ENCODE measurements around the gene PDGFRB.

The PDGFRB gene

DNA sequence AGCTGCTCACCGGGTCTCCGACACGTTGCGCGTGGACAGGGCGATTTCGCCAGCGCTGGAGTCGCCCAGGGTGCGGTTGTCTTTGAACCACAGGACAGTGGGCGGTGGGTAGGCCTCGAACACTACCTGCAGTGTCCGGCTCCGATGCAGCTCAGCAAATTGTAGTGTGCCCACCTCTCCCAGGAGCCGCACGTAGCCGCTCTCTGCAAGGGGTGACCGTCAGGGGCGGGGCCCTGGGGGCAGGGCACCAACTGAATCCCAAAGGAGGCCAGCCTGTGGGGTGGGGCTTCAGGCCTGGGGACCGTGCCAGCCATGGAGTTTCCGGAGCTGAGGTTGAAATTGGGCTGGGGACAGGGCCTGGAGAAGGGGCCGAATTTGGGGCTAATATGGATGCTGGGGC, 22.9 kb downstream of the PDGFRB start:
- no peak for DNase-seq

DNA sequence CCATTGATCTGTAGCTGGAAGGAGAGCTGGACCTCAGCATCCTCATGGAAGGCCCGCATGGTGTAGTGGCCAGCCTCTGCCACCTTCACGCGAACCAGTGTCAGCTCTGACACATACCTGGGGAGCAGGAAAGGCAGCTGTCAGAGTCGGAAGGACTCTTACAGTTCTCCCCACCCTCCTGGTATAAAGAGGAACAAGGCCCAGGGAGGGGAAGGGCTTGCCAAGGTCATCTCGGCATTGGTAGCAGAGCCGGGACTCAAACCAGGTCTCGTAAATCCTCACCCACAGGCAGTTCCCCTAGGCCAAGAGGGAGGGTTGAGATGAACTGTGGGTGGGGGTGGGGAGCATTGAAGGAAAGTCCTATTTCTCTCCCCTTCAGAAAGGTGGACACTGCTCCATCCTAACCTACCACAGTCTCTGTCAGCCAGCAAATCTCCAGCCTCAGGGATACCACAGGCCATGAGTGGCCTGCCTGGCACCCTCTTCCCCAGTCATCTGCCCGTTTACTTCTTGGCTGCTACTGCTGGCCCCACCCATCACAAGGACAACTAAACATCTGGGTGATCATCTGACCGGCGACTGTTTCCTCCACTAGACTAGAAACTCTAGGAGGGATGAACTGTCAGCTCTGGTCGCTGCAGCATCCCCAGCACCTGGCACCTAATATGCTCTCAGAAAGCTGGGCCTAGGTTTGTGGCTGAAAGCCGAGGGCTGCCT, 23.5 kb downstream of the PDGFRB start:
- no peak for DNase-seq

DNA sequence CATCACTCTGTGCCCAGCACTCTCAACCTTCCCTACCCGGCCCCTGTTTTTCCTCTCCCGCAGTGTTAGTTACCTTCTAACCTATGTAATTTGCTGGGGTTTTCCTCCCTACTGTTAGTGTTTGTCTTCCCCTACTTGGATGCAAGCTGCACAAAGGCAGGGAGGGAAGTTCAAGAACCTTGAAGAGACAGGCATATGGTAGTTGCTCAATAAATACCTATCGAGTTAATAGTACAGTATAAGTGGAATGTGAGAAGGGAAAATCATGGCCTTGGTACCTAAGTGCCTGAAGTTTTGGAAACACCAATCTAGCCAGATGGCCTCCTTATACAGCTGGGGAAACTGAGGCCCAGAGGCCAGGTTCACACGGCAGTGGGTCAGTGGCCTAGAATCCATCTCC, 24.2 kb downstream of the PDGFRB start:
- no peak for DNase-seq

DNA sequence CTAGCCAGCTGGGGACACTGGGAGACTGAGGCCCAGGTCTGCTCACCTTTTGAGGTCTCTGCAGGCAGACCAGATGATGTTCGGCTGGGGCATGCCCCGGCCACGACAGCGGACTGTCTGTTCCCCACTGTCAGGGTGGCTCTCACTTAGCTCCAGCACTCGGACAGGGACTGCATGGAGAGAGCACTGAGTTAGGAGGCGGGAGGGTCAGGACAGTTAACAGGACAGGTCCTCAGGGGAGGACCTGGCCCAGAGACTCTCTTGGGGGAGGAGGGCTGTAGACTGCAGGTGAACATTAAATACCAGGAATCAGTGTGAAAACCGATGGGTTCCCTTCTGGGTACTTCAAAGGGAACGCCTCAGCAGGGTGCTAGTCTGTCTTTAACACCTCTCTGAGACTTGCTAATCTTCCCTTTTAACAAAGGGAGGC, 25.1 kb downstream of the PDGFRB start:
- DNase-seq, result no peak

DNA sequence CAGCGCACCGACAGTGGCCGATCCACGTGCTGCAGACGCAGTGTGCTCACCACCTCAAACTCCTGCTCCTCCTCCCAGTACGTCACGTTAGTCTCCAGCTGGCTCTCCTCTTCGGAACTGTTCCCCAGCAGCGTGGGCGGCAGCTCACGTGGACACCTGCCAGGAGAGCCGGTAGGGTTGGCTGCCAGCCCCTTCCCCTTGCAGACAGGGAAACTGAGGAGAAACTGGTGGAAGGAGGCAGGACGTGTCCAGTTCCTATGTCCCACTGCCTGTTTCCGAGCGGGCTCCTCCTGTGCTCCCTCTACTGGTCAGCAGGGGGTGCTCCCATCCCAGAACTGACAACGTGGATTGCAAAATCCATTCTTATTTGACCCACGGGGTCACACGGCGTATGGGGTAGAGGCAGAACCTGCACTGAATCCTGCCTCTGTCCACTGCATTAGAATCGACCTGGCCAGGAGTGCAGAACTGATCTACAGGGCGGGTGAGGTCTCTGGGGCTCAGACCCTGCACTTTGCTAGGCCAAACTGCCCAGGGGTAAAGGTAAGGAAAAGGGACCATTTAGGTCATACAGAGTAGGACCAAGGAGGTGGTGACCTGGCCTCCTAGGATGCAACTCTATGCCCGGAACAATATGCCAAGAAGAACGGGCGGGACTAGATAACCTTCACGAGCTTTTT, 25.7 kb downstream of the PDGFRB start:
- peak in 51 of 58 donors; percentile 20 to 75 (median 47) for DNase-seq

DNA sequence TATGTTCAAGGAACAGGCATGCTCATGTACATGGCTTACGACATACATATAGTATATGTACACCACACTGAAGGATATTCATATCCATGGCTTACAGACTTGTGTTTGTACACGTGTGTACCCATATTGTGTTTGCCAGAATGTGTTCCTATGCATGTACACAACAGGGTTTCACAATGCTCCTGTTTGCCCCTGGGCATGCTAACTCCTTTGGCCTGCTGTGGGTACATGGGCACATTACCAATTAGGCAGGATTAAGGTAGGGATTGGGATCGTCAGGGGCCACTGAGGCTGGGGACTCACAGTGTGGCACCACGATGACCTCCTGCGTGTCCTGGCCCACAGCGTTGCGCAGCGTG, 26.2 kb downstream of the PDGFRB start:
- DNase-seq, result no peak

DNA sequence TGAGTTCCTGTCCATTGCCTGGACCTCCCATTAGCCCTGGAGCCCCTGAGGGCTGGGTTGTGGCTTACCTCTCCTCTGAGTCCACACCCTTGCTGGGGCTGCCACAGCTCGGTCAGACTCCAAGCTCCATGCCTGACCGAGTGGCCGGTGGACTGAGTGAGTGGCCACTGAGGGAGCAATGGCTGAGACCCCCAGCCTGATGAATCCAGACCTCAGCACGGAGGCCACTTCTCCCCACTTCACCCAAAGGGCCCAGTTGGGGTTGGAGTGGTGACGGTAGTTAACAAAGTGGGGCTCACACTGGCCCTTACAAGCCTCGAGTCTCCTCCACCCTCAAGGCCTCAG, 28.8 kb downstream of the PDGFRB start:
- DNase-seq, result no peak

DNA sequence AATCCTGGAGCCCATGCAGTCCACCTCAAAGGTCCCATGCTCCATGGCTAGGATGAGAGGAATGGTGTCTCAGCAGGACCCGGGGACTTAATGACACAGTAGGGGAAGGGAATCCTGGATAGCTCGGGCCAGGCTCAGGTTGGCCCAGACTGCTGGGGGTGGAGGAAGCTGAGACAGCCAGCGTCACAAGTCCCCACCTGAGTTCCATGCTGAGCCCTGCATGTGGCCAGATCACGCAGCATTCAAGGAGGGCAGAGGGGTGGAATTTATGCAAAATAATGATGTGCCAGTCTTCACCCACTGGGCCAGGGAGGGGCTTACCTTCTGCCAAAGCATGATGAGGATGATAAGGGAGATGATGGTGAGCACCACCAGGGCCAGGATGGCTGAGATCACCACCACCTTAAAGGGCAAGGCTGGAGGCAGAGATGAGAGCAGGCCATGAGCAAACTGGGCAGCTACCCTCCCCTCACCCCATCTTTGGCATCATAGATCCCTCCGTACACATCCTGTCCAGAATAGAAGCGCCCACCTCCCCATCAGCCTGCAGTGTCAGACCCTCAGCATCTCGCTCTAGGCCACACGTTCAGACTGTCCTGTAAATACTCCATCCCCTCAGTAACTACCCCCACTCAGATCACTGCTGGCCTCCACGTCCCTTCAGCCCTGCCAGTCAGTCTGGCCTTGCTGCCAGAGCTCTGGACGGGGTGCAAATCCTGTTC, 29.3 kb downstream of the PDGFRB start:
- no peak for DNase-seq

DNA sequence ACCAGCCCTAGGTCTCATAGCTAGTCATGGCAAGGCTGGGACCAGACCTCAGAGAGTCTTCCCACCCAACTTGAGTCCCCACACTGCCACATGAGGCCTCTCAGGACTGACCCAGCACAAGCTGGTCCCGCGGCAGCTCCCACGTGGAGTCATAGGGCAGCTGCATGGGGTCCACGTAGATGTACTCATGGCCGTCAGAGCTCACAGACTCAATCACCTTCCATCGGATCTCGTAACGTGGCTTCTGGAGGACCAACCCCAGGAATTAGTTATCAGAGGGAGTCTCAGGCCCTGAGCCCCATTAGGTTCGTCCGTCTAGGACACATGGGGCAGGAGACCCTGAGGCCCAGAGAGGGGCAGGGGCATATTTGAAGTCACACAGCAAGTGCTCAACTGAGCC, 30.3 kb downstream of the PDGFRB start:
- no peak for DNase-seq

DNA sequence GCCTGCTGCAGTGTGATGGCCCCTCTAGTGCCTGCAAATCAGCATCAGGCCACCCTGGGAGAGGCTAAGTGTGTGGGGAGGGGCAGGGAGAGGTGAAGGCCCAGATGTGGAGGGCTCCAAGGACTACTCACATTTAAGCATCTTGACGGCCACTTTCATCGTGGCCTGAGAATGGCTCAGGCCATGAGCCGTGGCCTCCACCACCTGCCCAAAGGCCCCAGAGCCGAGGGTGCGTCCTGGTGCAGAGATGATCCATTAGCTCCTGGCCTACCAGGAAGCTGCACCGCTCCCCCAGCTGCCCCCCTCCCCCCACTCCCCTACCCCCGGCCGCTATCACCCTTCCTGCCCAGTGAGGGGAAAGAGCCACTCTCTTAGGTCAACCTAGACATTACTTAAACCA, 31.0 kb downstream of the PDGFRB start:
- DNase-seq, result no peak

DNA sequence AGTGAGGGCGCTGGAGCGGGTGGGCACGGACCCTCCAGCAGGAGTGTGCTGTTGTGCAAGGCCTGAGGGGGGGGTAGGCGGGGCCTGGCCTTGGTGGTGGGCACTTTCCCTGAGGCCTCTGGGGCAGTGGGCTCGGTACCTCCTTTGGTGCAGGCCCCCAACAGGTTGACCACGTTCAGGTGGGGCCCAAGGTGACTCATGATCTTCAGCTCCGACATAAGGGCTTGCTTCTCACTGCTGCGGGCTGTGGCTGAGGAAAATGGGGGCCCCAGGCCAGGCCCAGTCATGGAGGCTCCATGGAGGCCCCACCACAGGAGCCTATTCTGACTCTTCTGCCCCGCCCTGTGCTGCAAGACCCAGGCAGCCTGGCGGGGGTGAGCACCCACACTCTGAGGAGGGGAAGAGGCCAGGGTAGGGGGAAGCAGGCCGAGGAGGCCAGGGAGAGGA, 31.5 kb downstream of the PDGFRB start:
- no peak for DNase-seq

DNA sequence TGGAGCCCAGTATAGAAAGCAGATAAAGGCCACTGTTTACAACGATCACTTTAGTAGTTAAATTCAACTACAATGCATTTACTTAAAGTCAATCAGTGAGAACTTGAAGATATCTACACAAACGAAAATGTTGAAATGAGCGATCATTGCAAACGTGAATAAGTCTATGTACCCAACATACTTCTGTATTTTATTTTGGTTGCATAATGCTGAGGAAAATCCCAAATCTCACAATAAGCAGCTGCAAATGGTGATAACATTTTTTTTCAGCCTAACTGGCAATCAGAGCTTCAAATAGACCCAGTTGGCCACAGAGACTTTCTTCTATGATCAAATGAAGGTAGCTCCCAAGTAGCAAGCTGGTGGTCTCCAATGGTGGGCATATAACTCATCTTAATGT, 32.1 kb downstream of the PDGFRB start:
- DNase-seq, result no peak

DNA sequence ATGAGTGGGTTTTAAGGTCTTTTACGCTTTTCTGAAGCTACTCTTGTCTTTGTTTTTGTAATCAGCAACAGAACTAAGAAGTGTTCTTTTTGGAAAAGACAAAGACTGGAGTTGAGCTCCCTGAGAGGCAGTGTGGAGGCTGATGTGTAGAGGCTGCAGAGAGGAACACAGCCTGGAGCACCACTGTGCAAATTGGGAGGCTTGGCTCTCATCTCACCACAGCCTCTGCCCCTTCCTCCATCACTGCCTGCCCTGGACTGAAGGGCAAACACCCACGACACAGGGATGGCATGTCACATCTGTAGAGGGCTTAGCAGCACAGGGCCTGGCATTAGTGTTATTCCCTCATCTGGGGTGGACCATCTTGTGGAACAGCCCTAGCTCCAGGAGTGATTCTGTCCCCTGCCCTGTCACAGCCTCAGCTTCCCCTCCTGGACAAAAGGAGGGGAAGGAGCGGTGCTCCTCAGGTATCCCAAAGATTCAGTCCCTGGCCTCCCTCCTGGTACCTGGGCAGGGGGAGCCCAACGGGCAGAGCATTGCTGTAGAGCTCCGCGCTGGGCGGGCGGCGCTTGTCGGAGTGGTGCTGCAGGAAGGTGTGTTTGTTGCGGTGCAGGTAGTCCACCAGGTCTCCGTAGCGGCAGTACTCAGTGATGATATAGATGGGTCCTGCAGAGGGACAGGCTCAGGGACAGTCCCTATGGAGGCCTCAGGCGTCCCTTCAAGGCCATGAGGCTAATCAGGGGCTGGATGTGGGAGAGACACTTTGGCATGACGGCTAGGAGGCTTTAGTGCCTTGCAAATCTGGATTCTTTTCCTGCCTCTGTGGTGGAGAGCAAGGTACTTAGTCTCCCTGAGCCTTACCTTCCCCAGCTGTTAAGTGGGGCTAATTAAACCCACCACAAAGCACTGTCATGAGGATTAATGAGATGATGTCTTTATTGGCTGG, 32.8 kb downstream of the PDGFRB start:
- DNase-seq, result no peak

DNA sequence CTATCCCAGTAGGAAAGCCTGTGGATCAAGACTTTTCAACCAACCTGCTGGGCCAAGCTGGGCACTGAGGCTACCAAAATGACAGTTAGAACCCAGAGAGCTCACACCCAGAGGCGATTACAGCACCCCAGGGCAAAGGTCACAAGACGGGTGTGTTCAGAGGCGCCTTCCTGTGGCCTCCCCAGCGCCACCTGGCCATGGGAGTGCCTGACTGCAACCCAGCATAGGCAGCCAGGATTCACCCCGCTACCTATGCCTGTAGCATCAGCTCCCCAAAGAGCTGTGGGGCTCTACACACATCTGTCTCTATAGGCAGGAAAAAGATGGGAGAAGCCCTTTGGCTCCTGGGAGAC, 33.5 kb downstream of the PDGFRB start:
- DNase-seq, result no peak

DNA sequence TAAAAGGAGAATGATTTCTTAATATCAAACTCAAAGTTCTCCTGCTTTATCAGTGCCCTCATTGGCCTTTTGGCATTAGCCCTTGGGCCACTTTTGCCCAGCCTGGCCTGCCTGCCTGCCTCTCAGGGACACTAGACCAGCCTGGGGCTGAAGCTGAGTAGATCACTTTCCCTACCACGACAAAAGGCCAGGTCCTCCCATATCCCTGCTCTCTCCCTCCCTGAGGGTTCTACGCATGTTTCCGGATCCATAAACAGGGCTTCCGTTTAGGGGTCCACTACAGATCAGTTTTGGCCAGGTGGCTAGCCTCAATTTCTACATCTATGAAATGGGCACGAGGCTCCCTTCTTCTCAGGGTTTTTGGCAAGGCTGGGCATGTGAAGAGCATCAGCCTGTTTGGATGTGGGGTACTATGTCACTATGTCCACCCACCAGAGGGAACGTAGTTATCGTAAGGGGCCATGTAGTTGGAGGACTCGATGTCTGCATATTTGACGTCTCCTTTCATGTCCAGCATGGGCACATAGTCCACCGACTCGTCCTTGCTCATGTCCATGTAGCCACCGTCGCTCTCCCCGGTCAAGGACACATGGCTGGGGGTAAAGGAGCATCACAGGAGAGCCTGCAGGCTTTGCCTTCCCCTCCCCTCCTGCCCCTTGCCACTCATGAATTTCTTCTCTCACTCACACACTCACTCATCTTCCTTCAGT, 34.0 kb downstream of the PDGFRB start:
- DNase-seq, result no peak

DNA sequence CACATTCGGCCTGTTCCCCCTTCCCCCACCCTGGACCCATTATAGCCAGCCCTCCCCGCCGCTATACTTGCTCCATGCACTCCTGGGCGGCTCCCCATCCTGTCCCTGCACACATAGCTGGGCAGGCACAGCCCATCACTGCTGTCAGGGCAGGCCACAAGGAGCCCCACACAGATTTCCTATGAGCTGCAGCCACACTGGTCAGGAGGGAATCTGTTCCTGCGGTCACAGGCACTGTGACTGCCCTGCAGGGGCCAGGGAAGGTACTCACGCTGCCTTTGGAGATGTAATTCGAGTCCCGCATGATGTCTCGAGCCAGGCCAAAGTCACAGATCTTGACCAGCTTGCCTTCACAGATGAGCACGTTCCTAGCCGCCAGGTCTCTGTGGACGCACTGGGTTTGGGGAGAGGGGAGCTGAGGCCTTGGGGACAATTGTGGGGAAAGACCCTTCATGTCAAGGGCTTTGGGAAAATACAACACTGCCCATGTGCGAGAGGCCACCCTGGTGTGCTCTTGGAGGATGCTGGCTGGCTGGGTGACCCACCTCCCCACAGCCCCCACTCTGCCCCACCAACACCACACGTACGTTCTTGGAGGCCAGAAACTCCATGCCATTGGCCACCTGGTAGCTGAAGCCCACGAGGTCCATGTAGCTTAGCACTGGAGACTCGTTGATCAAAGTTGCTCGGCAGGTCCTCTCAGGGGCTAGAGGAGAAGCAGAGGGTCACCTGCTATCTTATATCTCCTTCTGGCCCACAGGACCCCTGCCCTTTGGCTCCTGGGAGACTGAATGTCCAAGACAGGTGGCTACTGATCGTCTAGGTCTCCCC, 34.8 kb downstream of the PDGFRB start:
- no peak for DNase-seq

DNA sequence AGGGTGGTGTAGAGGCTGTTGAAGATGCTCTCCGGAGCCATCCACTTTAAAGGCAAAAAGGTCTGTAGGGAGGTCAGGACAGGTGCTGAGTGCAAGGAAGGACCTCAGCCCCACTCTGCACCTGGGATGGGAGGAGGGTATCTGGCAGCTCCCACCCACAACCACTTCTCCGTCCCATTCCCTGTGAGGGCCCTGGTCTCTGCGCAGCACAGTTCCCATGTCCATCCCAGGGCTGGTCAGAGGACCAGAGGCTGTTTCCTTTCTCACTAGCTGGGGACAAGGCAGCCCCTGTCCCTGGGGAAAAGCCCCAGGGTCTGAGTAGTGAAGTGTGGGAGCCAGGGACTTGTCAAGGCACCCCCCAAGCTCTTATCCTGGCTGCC, 35.6 kb downstream of the PDGFRB start:
- DNase-seq, result no peak

DNA sequence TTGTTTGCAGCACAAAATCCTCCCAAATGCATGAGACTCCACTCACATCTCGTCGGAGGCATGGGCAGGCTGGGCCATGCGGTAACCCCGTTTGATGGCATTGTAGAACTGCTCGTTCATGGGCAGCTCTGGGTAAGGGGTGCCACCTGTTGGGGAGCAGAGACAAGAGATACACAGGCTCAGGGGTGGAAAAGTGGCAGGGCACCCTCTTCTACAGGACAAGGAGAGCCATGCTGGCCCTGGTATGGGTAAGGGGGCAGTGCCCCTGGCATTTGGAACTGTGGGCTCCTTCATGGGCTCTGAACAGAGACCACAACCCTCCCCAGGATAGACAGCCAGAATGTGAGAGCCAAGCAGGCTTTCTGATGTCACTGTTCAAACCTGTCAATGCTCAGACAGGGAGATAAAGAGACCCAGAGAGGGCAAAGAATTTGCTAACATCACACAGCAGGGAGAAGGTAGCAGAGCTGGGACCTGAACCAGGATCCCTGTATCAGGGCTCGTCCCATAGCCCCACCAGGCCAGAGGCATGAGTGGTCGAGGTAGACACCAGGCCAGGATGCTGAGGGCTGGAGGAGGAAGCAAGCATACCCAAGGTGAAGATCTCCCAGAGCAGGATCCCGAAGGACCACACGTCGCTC, 36.1 kb downstream of the PDGFRB start:
- no peak for DNase-seq

DNA sequence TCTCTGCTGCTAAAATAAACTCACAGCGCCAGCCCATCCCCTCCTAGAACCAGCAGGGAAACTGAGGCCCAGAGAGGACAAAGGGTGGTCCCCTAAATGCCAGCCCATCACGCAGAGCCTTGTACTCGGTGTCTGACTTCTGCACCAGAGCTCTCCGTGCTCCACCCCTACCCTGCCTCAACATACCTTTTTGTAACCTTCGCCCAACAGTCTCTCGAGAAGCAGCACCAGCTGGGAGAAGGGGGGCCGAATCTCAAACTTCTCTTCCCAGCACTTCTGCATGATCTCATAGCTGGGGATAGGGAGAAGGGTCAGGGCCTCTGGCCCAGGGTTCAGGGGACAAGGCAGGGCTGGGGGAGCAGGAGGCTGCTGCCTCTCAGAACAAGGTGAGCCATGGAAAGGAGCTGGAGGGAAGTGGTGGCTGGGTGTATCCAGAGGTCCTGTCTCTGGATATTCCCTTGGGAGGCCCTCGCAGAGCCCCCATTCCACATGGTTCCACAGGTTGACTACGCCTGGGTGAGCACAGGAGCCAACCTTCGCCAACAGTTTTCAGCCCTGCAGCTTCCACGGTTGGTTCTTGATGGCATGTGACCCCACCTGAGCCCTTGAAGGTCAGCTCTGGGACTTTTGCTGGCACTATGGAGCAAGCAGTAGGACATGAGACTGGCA, 37.0 kb downstream of the PDGFRB start:
- DNase-seq, result no peak
